H1 (cell line): ENCODE results near the gene ADARB2. TPM values are rescaled to one million over a fixed set of nuclear protein-coding genes. Genes with fewer than 3 reads are reported as not detected.

Experiments
- CTCF ChIA-PET: fragments of 300-600 bp; sonication (Branson Sonifier 250); formaldehyde crosslinking; loops from one replicate; lab custom pipeline; 2021; ENCODE audit not compliant: partially characterized antibody; lab: Charles Lee
- POLR2A ChIA-PET: fragments of 300-600 bp; sonication (Branson Sonifier 250); formaldehyde crosslinking; loops from one replicate; lab custom pipeline; 2021; ENCODE audit warnings: inconsistent platforms; ENCODE audit not compliant: partially characterized antibody; lab: Charles Lee
- DNase-seq, 2 experiments: peaks; one replicate each; pipeline versions ENCODE4 v3.0.0 to v3.0.0-alpha.2; 2010 to 2022; ENCODE audit warnings: low spot score in 2 of 2, low read depth in 1 of 2, mixed read lengths in 1 of 2
- FAIRE-seq: peaks from 2 replicates; lab custom pipeline; 2011; peaks lifted over from hg19 to GRCh38; lab: Jason Lieb, UNC
- H2AFZ ChIP-seq: 2 replicates; pipeline ENCODE4 v1.8.1; 2012; ENCODE audit warnings: low read length, inconsistent platforms
- H2AK5ac ChIP-seq: 2 replicates; pipeline ENCODE4 v1.6.1; 2013; ENCODE audit warnings: low read depth, low read length
- H2BK120ac ChIP-seq: replicated peaks from 2 replicates; pipeline ENCODE3; 2013; ENCODE audit warnings: low read depth, low read length, inconsistent platforms
- H2BK12ac ChIP-seq: 2 replicates; pipeline ENCODE4 v1.6.1; 2013; ENCODE audit warnings: low read depth, low read length
- H2BK15ac ChIP-seq: 2 replicates; pipeline ENCODE4 v1.6.1; 2013; ENCODE audit warnings: low read length
- H2BK20ac ChIP-seq: 2 replicates; pipeline ENCODE4 v1.6.1; 2013; ENCODE audit warnings: low read length
- H2BK5ac ChIP-seq: 2 replicates; pipeline ENCODE4 v1.6.1; 2013; ENCODE audit warnings: low read depth, low read length
- H3K14ac ChIP-seq: 2 replicates; pipeline ENCODE4 v1.6.1; 2013; ENCODE audit warnings: inconsistent platforms; ENCODE audit not compliant: insufficient read length
- H3K18ac ChIP-seq: 2 replicates; pipeline ENCODE4 v1.6.1; 2013; ENCODE audit warnings: low read length; ENCODE audit errors: extremely low read depth
- H3K23ac ChIP-seq: 2 replicates; pipeline ENCODE4 v1.6.1; 2013; ENCODE audit warnings: inconsistent platforms; ENCODE audit not compliant: insufficient read length
- H3K23me2 ChIP-seq: 2 replicates; pipeline ENCODE4 v1.6.1; 2013; ENCODE audit warnings: low read depth, low read length
- H3K27ac ChIP-seq: 2 replicates; pipeline ENCODE4 v1.6.1; 2011; ENCODE audit warnings: low read depth, low read length, inconsistent platforms
- H3K27me3 ChIP-seq, 4 experiments: replicated peaks in 1 of 4; 1 replicate in 1 of 4; 2 replicates in 3 of 4; pipeline versions ENCODE4 v1.6.1 to v1.8.1; 2011 to 2013; ENCODE audit warnings: low read length in 3 of 4, mild to moderate bottlenecking in 3 of 4, inconsistent platforms in 2 of 4, mixed read lengths in 2 of 4, moderate library complexity in 1 of 4; ENCODE audit not compliant: control insufficient read depth in 3 of 4, insufficient read depth in 3 of 4; ENCODE audit errors: extremely low read depth in 1 of 4
- H3K36me3 ChIP-seq, 4 experiments: 2 replicates each; pipeline versions ENCODE4 v1.6.1 to v1.8.1; 2011 to 2013; ENCODE audit warnings: mild to moderate bottlenecking in 4 of 4, low read length in 3 of 4, moderate library complexity in 2 of 4, control low read depth in 1 of 4, inconsistent platforms in 1 of 4; ENCODE audit not compliant: insufficient read depth in 4 of 4, control insufficient read depth in 2 of 4
- H3K4ac ChIP-seq: replicated peaks from 2 replicates; pipeline ENCODE3; 2013; ENCODE audit warnings: low read length, low read depth, mixed read lengths, inconsistent platforms; ENCODE audit not compliant: insufficient read length
- H3K4me1 ChIP-seq, 4 experiments: replicated peaks in 1 of 4; 1 replicate in 1 of 4; 2 replicates in 3 of 4; pipeline versions ENCODE4 v1.6.1 to v1.8.1; 2011 to 2013; ENCODE audit warnings: low read length in 3 of 4, inconsistent platforms in 2 of 4, mixed read lengths in 1 of 4; ENCODE audit not compliant: insufficient read depth in 4 of 4, control insufficient read depth in 3 of 4
- H3K4me2 ChIP-seq, 2 experiments: 2 replicates each; pipeline versions ENCODE4 v1.6.1 to v1.8.1; 2011 to 2013; ENCODE audit warnings: low read depth in 2 of 2, low read length in 2 of 2, control low read depth in 1 of 2, inconsistent platforms in 1 of 2, mild to moderate bottlenecking in 1 of 2; ENCODE audit not compliant: insufficient read depth in 1 of 2
- H3K4me3 ChIP-seq, 4 experiments: fragments of 200-600, 300-600 bp in 1 of 4; sonication (generic), shearing (Covaris generic), sonication (Bioruptor Twin) in 1 of 4; 2 replicates each; pipeline versions ENCODE4 v1.5.1 to v1.8.1; 2011 to 2016; ENCODE audit warnings: low read length in 4 of 4, low read depth in 3 of 4, control low read depth in 2 of 4, inconsistent platforms in 2 of 4, mild to moderate bottlenecking in 2 of 4, mixed read lengths in 1 of 4, moderate library complexity in 1 of 4; ENCODE audit not compliant: insufficient read depth in 2 of 4; ENCODE audit errors: extremely low read depth in 1 of 4
- H3K56ac ChIP-seq: replicated peaks from 2 replicates; pipeline ENCODE3; 2013; ENCODE audit warnings: low read depth, mild to moderate bottlenecking, mixed read lengths, low read length, inconsistent platforms; ENCODE audit not compliant: insufficient read length
- H3K79me1 ChIP-seq: 2 replicates; pipeline ENCODE4 v1.6.1; 2013; ENCODE audit warnings: low read depth, low read length, control low read depth
- H3K79me2 ChIP-seq, 2 experiments: 2 replicates each; pipeline versions ENCODE4 v1.6.1 to v1.8.1; 2012 to 2013; ENCODE audit warnings: low read length in 2 of 2, mild to moderate bottlenecking in 2 of 2, inconsistent platforms in 1 of 2; ENCODE audit not compliant: insufficient read depth in 2 of 2, control insufficient read depth in 1 of 2
- H3K9ac ChIP-seq, 4 experiments: replicated peaks in 1 of 4; 1 replicate in 1 of 4; 2 replicates in 3 of 4; pipeline versions ENCODE4 v1.6.1 to v1.8.1; 2011 to 2013; ENCODE audit warnings: low read depth in 3 of 4, low read length in 3 of 4, control low read depth in 2 of 4, mild to moderate bottlenecking in 2 of 4, moderate library complexity in 2 of 4, inconsistent platforms in 1 of 4; ENCODE audit errors: extremely low read depth in 1 of 4
- H3K9me3 ChIP-seq, 2 experiments: 2 replicates each; pipeline versions ENCODE4 v1.6.1 to v1.8.1; 2012 to 2013; ENCODE audit warnings: mild to moderate bottlenecking in 2 of 2, moderate library complexity in 2 of 2, control low read depth in 1 of 2, inconsistent platforms in 1 of 2, low read depth in 1 of 2, low read length in 1 of 2, mixed read lengths in 1 of 2; ENCODE audit not compliant: insufficient read depth in 2 of 2
- H4K20me1 ChIP-seq, 2 experiments: replicated peaks in 1 of 2; 2 replicates each; pipeline versions ENCODE3 to v1.8.1; 2011 to 2013; ENCODE audit warnings: inconsistent platforms in 2 of 2, low read length in 2 of 2, mild to moderate bottlenecking in 1 of 2; ENCODE audit not compliant: insufficient read depth in 2 of 2, control insufficient read depth in 1 of 2
- H4K5ac ChIP-seq: 2 replicates; pipeline ENCODE4 v1.6.1; 2013; ENCODE audit warnings: low read length, low read depth, mixed read lengths, inconsistent platforms; ENCODE audit not compliant: insufficient read length
- H4K8ac ChIP-seq: 2 replicates; pipeline ENCODE4 v1.8.0; 2013; ENCODE audit warnings: mild to moderate bottlenecking, moderate library complexity, low read length, inconsistent platforms; ENCODE audit not compliant: insufficient read depth; ENCODE audit errors: extremely low read depth
- H4K91ac ChIP-seq: replicated peaks from 2 replicates; pipeline ENCODE3; 2013; ENCODE audit warnings: low read length, mixed read lengths, inconsistent platforms; ENCODE audit not compliant: insufficient read length
- BACH1 ChIP-seq: IDR thresholded peaks from 2 replicates; pipeline ENCODE4 v1.6.1; 2012; ENCODE audit warnings: low read length, improper control_type of control experiment
- BRCA1 ChIP-seq: IDR thresholded peaks from 2 replicates; pipeline ENCODE4 v1.6.1; 2012; ENCODE audit warnings: low read depth, low read length, improper control_type of control experiment
- RAD21 ChIP-seq, 2 experiments: IDR thresholded peaks in 1 of 2; conservative IDR thresholded peaks in 1 of 2; 2 replicates each; pipeline ENCODE4 v1.6.1; 2011; ENCODE audit warnings: low read depth in 2 of 2, low read length in 2 of 2, improper control_type of control experiment in 1 of 2, inconsistent platforms in 1 of 2, mild to moderate bottlenecking in 1 of 2, moderate library complexity in 1 of 2
- WGBS, 2 experiments: shearing (Covaris generic) in 1 of 2; methylation state at CpG; one replicate each; pipeline versions ENCODE4 v1.1.6 to v1.1.7; 2013 to 2015; ENCODE audit warnings: low lambda C conversion rate in 2 of 2, mixed read lengths in 2 of 2, inconsistent platforms in 1 of 2, low coverage in 1 of 2, missing lambda C conversion rate in 1 of 2; ENCODE audit not compliant: insufficient replicate concordance in 2 of 2, insufficient coverage in 1 of 2, insufficient read length in 1 of 2; ENCODE audit errors: extremely low coverage in 1 of 2, missing lambda C conversion rate in 1 of 2; 5-methylcytosine and 5-hydroxymethylcytosine counted together
- polyA plus RNA-seq, 7 experiments: library from polyadenylated mRNA; depleted of rRNA in 3 of 7; stranded (reverse) in 5 of 7; unstranded in 2 of 7; fragments of >200 nt in 5 of 7; fragments of 200-250 nt in 2 of 7; gene quantifications; 1 replicate in 5 of 7; 2 replicates in 1 of 7; 4 replicates in 1 of 7; pipeline versions ENCODE4 v1.2.1 to v1.2.3, GENCODE V29; 2011 to 2013; ENCODE audit warnings: missing spikeins in 2 of 7, mixed read lengths in 2 of 7
- total RNA-seq: library from RNA; stranded (reverse); fragmentation: NEBNext Ultra II Directional; extraction: Animal tissue kit (Norgen Biotek cat#: 25700); gene quantifications from 2 replicates; pipeline ENCODE4 v1.2.1, GENCODE V29; 2021

The ADARB2 gene
- total and polyA plus RNA-seq, 2 of the 8 experiments (the other 6 are each of a cell fraction or from before 2014, with no cell fraction given) = 2.2 to 2.8 TPM

DNA sequence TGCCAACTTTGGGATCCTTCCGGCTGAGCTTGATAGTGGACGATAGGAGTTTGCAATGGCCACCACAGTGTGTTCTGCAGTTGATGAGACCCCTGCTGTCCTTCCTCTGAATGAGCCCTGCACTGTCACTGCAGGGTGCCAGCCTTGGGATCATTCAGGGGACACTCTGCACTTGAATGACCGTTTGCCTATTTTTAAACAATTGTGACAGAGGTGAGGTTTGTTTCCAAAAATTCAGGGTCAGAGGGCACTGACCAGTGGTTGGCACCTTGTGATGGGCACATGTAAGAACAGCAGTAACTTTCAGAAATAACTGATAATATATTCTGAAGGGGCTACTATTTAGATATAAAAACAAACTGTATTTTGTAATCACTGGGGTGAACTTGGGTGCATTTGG is 48.5 kb upstream of the ADARB2 start:
- H3K4me3 ChIP-seq = no peak overlapping the region
- WGBS, 2 experiments = 65% methylated on average over 3 of the region's 3 CpGs; no CpG with 5 or more reads in 1 of the 2 experiments
- H2BK5ac ChIP-seq = no peak overlapping the region
- TF ChIP-seq BACH1 (no peak), BRCA1 (no peak), RAD21 (IDR thresholded peaks at IDR 0.05 in 1 of 2, conservative IDR thresholded peaks at IDR 0.05 in 1 of 2; ENCODE audit: low read depth in 2 of 2, low read length in 2 of 2) (no peak)
- TF ChIP-seq, all 59 proteins: peak for 0
- no peaks in the 10 kb centered on the region for H3K79me1 ChIP-seq
- H2BK12ac ChIP-seq = peak overlapping the region; percentile 50; the same call in 1 of the 2 replicates
- H3K9me3 ChIP-seq = no peaks in the 10 kb centered on the region
- H3K9ac ChIP-seq = no peak overlapping the region; a peak in 1 of 7 replicates
- no peak overlapping the region for H2AK5ac ChIP-seq
- H2BK120ac ChIP-seq = no peak overlapping the region
- H2BK15ac ChIP-seq = no peak overlapping the region
- POLR2A ChIA-PET = no interaction called here
- no peaks in the 10 kb centered on the region for H3K36me3 ChIP-seq
- H3K4ac ChIP-seq = no peak overlapping the region
- CTCF ChIA-PET = interaction anchor here (3.2 kb wide), 1 partner anchor 10 kb away, joined by 12 read pairs; no protein-coding TSS in a partner anchor
- H4K91ac ChIP-seq = no peak overlapping the region
- no peak overlapping the region for H2AFZ ChIP-seq
- H3K79me2 ChIP-seq = no peaks in the 10 kb centered on the region
- H3K23me2 ChIP-seq = no peaks in the 10 kb centered on the region
- H3K27me3 ChIP-seq = no peaks in the 10 kb centered on the region; a peak in 1 of 7 replicates
- no peak overlapping the region; a peak in 1 of 4 replicates for H3K4me2 ChIP-seq
- no peak overlapping the region for H3K23ac ChIP-seq
- no peak overlapping the region for H3K14ac ChIP-seq
- no peak overlapping the region for H3K27ac ChIP-seq
- no peaks in the 10 kb centered on the region for H4K20me1 ChIP-seq
- H4K5ac ChIP-seq = no peak overlapping the region
- no peak overlapping the region for H3K18ac ChIP-seq
- peaks cover 0 to 6% (median 2%) of the 10 kb centered on the region in 4 experiments; a peak in 3 of 7 replicates for H3K4me1 ChIP-seq
- no peak overlapping the region for H3K56ac ChIP-seq
- H2BK20ac ChIP-seq = no peak overlapping the region
- DNase-seq (no peak), FAIRE-seq (no peak)
- H4K8ac ChIP-seq = no peak overlapping the region
